HuH-7.5 (cell line): ENCODE data around the gene OSBPL9.
A peak's percentile ranks its signal among the peaks of the same experiment; 100 is the strongest.
"Not testable (repeated sequence)": the region's sequence is repeated elsewhere in the genome, so short reads cannot be mapped to it uniquely, and the experiment has no call there.

ENCODE experiments used
- DNase-seq: peaks from one replicate; pipeline ENCODE4 v3.0.0; 2011; ENCODE audit warnings: low spot score

Gene OSBPL9

GRCh38 chr1:51714374-51715019 lies 97.6 kb downstream of the OSBPL9 start:
- DNase-seq: no peak

GRCh38 chr1:51715369-51715768 lies 98.5 kb downstream of the OSBPL9 start:
- DNase-seq: no peak

GRCh38 chr1:51716746-51717145 lies 99.9 kb downstream of the OSBPL9 start:
- DNase-seq: no peak

GRCh38 chr1:51717842-51718241 lies 101.0 kb downstream of the OSBPL9 start:
- no peak for DNase-seq

- no peak for DNase-seq
Measured at GRCh38 chr1:51719146-51719545, 102.3 kb downstream of the OSBPL9 start.

GRCh38 chr1:51724797-51725196 lies 107.9 kb downstream of the OSBPL9 start:
- no peak for DNase-seq

- DNase-seq: no peak
Measured at GRCh38 chr1:51726051-51726450, 109.2 kb downstream of the OSBPL9 start.

GRCh38 chr1:51726544-51727225 lies 109.8 kb downstream of the OSBPL9 start:
- no peak for DNase-seq

GRCh38 chr1:51727366-51727765 lies 110.5 kb downstream of the OSBPL9 start:
- no peak for DNase-seq

GRCh38 chr1:51728611-51729155 lies 111.8 kb downstream of the OSBPL9 start:
- DNase-seq: no peak

- DNase-seq: peak; percentile 92
Measured at GRCh38 chr1:51729156-51729823, 112.4 kb downstream of the OSBPL9 start.

- DNase-seq: peak; percentile 25
Measured at GRCh38 chr1:51729824-51730301, 113.0 kb downstream of the OSBPL9 start.

GRCh38 chr1:51731998-51732397 lies 115.1 kb downstream of the OSBPL9 start:
- DNase-seq: no peak

- DNase-seq: no peak
Measured at GRCh38 chr1:51732701-51733425, 116.0 kb downstream of the OSBPL9 start.

GRCh38 chr1:51733426-51733774 lies 116.5 kb downstream of the OSBPL9 start:
- DNase-seq: not testable (repeated sequence)

- no peak for DNase-seq
Measured at GRCh38 chr1:51733793-51734522, 117.1 kb downstream of the OSBPL9 start.

- DNase-seq: no peak
Measured at GRCh38 chr1:51734896-51735745, 118.2 kb downstream of the OSBPL9 start.

- DNase-seq: no peak
Measured at GRCh38 chr1:51735746-51736254, 118.9 kb downstream of the OSBPL9 start.

- DNase-seq: no peak
Measured at GRCh38 chr1:51736702-51737101, 119.8 kb downstream of the OSBPL9 start.

- DNase-seq: no peak
Measured at GRCh38 chr1:51738681-51739080, 121.8 kb downstream of the OSBPL9 start.
